Right atrium auricular region (tissue), 2 donors: ENCODE results near the gene HSD17B14. TPM values are rescaled to one million over a fixed set of nuclear protein-coding genes. Genes with fewer than 3 reads are reported as not detected.
A peak's percentile ranks its signal among the peaks of the same experiment; 100 is the strongest.

Experiments
- DNase-seq: peaks from one replicate; pipeline ENCODE4 v3.0.0-alpha.2; 2019; ENCODE audit warnings: low spot score
- H3K27ac ChIP-seq, 2 donors: fragments of 200-600 bp; sonication (generic); 1 replicate in 1 of 2; 2 replicates in 1 of 2; pipeline ENCODE4 v1.5.1; 2016 to 2019
- H3K27me3 ChIP-seq, 2 donors: fragments of 200-600 bp; sonication (generic); one replicate each; pipeline versions ENCODE4 v1.5.1 to v1.6.0; 2017 to 2019
- H3K36me3 ChIP-seq: fragments of 200-600 bp; sonication (generic); one replicate; pipeline ENCODE4 v1.5.1; 2016
- H3K4me1 ChIP-seq, 2 donors: fragments of 200-600 bp; sonication (generic); one replicate each; pipeline versions ENCODE4 v1.5.1 to v1.6.0; 2017 to 2019
- H3K4me3 ChIP-seq, 2 donors: fragments of 200-600 bp; sonication (generic); 1 replicate in 1 of 2; 2 replicates in 1 of 2; pipeline ENCODE4 v1.5.1; 2017 to 2019; ENCODE audit warnings: mild to moderate bottlenecking in 1 of 2, moderate library complexity in 1 of 2
- H3K9me3 ChIP-seq, 2 donors: fragments of 200-600 bp; sonication (generic); one replicate each; pipeline ENCODE4 v1.5.1; 2019
- total RNA-seq, 2 donors: library from RNA; depleted of rRNA; stranded (reverse); fragments of >200 nt; gene quantifications; one replicate each; pipeline ENCODE4 v1.1.0, GENCODE V29; 2016
- TF ChIP-seq, protein P1 (sequence below), 2 donors: fragments of 200-600 bp; sonication (generic); IDR thresholded peaks; one replicate each; pipeline ENCODE4 v1.5.1; 2019; ENCODE audit warnings: antibody characterized with exemption in 2 of 2

HSD17B14 gene
- total RNA-seq, 2 donors from 2014 or later: 3.7 to 6.3 TPM

DNA sequence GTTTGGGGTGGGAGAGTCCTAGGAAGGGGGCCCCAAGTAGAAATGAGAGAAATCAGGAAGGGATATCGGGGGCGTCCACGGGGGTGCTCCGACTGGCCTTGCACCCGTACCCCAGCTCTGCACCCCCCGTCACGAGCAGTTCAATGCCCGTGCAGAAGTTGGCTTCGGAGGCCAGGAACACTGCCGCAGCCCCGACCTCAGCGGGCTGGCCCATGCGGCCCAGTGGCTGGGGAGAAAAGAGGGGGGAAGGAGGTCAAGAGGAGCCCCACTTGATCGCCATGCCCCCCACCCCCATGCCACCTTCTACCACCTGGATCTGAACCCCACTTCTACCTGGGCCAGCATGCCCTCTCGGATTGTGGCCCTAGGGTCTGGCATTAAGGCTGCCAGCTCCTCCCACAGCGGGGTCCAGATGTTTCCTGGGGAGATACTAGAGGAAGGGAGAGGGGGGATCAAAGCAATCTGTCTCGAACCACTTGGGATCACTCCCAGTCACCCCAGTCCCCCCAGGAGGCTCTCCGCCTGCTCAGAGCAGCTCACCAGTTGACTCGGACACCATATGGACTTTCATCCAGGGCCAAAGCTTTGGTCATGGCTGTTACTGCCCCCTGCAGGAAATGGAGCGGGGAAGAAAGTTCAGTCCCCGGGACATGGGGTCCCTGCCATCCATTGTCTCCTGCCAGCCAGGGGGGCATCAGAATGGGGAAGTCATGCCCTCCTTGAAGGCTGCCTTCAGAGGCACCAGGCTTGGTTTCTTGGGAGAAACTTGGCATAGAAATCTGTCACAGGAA, 23.0 kb downstream of the HSD17B14 start:
- H3K27me3 ChIP-seq: no peaks in the 10 kb centered on the region
- no peak for DNase-seq
- H3K27ac ChIP-seq: peak overlapping the region; percentile 93 to 95
- H3K4me1 ChIP-seq: peaks cover 0 to 24% of the 10 kb centered on the region in 2 donors
- H3K4me3 ChIP-seq: no peak overlapping the region
- no peaks in the 10 kb centered on the region for H3K9me3 ChIP-seq
- TF ChIP-seq, protein P1, sequence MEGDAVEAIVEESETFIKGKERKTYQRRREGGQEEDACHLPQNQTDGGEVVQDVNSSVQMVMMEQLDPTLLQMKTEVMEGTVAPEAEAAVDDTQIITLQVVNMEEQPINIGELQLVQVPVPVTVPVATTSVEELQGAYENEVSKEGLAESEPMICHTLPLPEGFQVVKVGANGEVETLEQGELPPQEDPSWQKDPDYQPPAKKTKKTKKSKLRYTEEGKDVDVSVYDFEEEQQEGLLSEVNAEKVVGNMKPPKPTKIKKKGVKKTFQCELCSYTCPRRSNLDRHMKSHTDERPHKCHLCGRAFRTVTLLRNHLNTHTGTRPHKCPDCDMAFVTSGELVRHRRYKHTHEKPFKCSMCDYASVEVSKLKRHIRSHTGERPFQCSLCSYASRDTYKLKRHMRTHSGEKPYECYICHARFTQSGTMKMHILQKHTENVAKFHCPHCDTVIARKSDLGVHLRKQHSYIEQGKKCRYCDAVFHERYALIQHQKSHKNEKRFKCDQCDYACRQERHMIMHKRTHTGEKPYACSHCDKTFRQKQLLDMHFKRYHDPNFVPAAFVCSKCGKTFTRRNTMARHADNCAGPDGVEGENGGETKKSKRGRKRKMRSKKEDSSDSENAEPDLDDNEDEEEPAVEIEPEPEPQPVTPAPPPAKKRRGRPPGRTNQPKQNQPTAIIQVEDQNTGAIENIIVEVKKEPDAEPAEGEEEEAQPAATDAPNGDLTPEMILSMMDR (IDR thresholded peaks at IDR 0.05): no peak
- H3K36me3 ChIP-seq: no peaks in the 10 kb centered on the region

DNA sequence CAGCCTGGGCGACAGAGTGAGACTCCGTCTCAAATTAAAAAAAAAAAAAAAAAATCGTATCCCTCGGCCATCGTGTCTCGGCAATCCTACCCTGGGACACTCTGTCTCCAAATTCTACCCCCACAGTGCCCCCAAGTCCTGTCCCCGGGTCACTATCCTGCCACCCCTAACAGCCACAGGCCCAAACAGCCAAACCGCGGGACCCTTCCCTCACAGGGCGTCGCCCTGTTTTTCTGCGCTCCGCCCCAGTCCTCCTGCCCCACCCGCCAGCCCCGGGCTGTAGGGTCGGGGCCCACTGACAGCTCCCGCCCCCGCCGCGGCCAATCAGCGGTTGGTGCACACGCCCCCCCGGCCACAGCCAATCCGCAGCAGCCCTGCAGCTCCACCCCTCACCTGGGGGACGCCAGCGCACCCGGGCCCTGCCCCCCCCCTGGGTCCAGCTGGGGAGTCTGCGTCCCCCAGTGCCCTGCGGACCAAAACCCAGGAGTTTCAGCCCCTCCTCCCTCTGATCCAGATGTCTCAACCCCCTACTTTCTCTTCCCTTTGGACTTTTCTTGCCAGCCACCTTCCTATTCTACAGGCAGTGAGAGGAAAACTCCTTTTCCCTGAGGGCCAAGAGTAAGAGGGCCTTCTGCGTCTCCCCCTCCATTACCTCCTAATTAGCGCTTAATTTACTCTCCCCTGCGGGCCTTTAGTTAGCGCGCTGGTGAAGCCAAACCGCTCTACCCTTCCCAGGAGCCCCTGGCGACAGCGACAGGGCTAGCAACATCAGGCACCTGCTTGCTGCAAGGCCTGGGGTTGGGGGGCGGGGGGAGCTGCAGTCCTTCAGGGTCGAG, 24.0 kb downstream of the HSD17B14 start:
- Histone ChIP-seq H3K36me3 (no peaks in the 10 kb centered on the region), H3K4me3 (peak overlapping the region; percentile 48 to 68), H3K9me3 (no peaks in the 10 kb centered on the region), H3K27ac (peak overlapping the region; percentile 93 to 95), H3K27me3 (no peaks in the 10 kb centered on the region), H3K4me1 (peaks cover 0 to 24% of the 10 kb centered on the region in 2 donors)
- DNase-seq: peak; percentile 91
- TF ChIP-seq, protein P1 (IDR thresholded peaks at IDR 0.05): no peak

DNA sequence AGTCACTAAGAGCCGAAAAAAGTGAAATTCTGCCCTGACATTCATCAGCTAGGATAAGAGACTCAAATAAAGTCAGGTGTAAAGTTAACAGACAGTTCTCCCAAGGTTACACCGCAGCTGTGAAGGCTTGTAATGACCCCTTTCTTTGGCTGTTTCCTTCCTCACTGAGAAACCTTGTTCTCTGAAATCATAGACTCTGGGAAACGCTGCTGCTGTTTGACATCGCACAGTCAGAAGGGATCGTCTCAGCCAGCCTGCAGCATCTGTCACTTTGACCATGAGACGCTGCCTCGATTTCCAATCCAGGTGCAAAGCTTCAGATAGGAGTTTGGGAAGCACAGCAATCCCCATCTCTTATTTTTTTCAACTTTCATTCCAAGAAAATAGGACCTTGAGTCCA, 26.1 kb downstream of the HSD17B14 start:
- H3K4me1 ChIP-seq: peaks cover 0 to 24% of the 10 kb centered on the region in 2 donors

DNA sequence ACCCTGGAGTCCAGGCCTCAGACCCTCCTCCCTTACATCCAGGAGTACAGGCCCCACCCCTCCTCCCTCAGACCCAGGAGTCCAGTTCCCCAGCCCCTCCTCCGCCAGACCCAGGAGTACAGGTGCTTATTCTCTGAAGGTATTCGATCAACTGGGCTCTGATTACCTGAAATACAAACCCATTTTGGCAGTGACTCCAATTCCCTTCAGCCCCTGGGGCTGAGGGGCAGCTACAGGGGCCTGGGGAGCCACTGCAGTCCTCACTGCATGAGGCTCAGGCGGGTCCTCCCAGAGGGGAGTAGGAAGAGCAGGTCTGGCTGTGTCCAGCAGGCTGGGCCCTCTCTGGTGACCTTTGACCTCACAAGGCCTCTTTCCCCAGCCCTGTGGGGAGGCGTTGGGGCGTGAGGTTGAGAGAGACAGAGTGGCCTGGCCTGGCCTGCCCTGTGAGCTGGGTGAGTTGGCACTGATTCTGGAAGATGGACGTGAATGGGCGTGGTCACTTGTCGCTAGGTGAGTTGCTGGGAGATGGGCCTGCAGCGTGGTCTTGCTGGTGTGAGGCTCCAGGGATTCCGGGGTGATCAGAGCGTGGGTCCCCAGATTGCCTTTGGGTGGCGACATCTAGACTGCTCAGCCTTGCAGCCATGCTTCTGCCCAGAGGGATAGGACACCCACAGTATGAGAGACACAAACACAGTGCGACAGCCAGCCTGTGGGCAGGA, 28.5 kb downstream of the HSD17B14 start:
- DNase-seq: no peak
- H3K9me3 ChIP-seq: no peaks in the 10 kb centered on the region
- H3K36me3 ChIP-seq: no peaks in the 10 kb centered on the region
- H3K27ac ChIP-seq: no peak overlapping the region
- TF ChIP-seq, protein P1 (IDR thresholded peaks at IDR 0.05): no peak
- H3K4me1 ChIP-seq: peaks cover 0 to 21% of the 10 kb centered on the region in 2 donors
- H3K27me3 ChIP-seq: no peaks in the 10 kb centered on the region
- H3K4me3 ChIP-seq: no peak overlapping the region

More for the DNA sequence above, 26.1 kb downstream of the HSD17B14 start:
- TF ChIP-seq, protein P1 (IDR thresholded peaks at IDR 0.05): no peak
- Histone ChIP-seq H3K27me3 (no peaks in the 10 kb centered on the region), H3K27ac (peak overlapping the region; percentile 93 to 95), H3K9me3 (no peaks in the 10 kb centered on the region), H3K36me3 (no peaks in the 10 kb centered on the region), H3K4me3 (peak overlapping the region; percentile 48 to 68)
- DNase-seq: no peak

DNA sequence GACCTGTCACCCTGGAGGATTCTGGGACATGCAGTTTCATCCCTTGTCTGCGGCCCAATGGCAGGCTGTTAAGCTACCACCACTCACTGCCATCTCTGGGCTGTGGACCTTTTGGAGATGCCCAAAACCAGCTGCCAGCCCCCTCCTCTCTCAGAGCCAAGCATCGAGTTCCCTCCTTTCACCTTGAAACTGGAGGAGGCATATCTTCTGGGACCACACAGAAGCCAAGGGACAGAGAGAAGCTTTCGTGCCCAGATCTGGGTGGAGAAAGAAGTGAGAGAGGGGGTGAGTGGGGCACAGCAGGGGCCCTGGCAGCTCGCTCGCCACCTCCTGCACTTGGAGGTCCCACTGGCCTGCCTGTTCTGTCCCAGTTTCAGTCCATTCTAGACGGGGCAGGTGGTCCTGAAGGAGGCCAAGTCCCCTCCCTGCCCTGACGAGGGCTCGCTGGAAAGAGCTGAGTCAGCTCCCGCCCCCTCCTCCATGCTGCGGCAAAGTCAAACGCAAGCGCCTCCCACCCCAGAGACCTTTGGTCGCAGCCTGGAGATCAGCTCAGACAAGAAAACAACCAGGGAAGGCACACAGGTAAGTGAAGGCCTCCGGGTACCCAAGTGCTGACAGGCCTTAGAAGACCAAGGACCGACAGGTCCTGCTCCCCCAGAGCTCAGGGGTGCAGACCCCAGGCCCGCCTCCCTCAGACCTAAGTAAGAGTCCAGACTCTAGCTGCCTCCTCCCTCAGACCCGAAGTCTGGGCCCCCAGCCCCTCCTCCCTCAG, 29.3 kb downstream of the HSD17B14 start:
- TF ChIP-seq, protein P1 (IDR thresholded peaks at IDR 0.05): no peak
- no peaks in the 10 kb centered on the region for H3K36me3 ChIP-seq
- H3K27ac ChIP-seq: no peak overlapping the region

More for the DNA sequence above, 29.3 kb downstream of the HSD17B14 start:
- DNase-seq: no peak
- Histone ChIP-seq H3K4me1 (peaks cover 0 to 14% of the 10 kb centered on the region in 2 donors), H3K9me3 (no peaks in the 10 kb centered on the region), H3K27me3 (no peaks in the 10 kb centered on the region), H3K4me3 (no peak overlapping the region)
